Kidney epithelial cell (primary cell): ENCODE results near the gene CCNB3. TPM values are rescaled to one million over a fixed set of nuclear protein-coding genes. Genes with fewer than 3 reads are reported as not detected.

Experiments used
- DNase-seq: peaks from one replicate; pipeline ENCODE4 v3.0.0-alpha.2; 2010; ENCODE audit warnings: low read depth
- H3K27me3 ChIP-seq: 2 replicates; pipeline ENCODE4 v1.6.0; 2011; ENCODE audit warnings: low read length; ENCODE audit not compliant: control insufficient read depth, insufficient read depth
- H3K36me3 ChIP-seq: 2 replicates; pipeline ENCODE4 v1.5.1; 2011; ENCODE audit warnings: low read length; ENCODE audit not compliant: control insufficient read depth, insufficient read depth
- H3K4me3 ChIP-seq: 2 replicates; pipeline ENCODE4 v1.5.1; 2011; ENCODE audit warnings: low read depth, mild to moderate bottlenecking, control low read depth, low read length
- CTCF ChIP-seq: IDR thresholded peaks from 2 replicates; pipeline ENCODE4 v1.5.1; 2011; ENCODE audit warnings: mild to moderate bottlenecking, moderate library complexity, low read length, control low read depth, inconsistent platforms; ENCODE audit not compliant: insufficient read depth, poor library complexity, severe bottlenecking
- total RNA-seq: library from RNA; depleted of rRNA; stranded (reverse); fragments of >200 nt; gene quantifications from 2 replicates; pipeline ENCODE4 v1.2.3, GENCODE V29; 2015

The CCNB3 gene
- total RNA-seq, 1 donor from 2014 or later, result 0.46 TPM

DNA sequence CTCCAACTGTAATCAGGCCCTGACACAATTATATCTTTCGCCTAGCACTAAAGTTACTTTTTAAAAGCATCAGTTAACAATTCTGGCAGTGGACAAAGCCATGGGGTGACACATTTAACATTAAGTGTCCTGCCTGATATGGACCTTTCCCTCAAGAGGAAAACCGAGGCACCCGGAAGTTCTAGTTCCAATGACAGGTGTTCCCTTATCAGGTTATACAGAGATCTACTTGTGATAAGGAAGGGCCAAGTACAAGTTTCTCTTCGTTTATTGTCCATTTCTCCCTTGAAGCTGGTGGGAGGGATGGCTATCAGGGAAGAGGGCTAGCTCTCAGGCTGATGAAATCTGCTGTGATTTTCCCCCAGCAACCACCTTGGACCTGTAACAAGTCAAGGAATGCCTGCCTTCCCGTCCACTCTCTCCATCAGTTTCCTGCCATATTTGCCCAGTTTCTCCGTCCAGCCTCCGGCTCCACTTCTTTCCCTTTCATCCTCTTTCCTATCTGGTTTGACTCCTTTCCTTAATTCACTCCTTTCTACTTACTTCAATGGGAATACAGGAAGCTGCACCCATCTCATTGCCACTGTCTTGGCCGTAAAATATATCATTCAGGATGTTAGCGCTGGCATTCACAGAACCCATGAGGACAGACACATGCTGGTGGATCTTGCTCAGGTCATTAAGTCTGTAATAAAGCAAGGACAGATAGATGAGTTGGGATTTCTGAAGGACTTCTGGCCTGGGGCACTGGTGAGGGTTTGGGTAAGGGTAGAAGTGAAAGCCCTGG lies 171.1 kb downstream of the CCNB3 start:
- H3K36me3 ChIP-seq, result no peaks in the 10 kb centered on the region
- H3K27me3 ChIP-seq, result no peaks in the 10 kb centered on the region
- TF ChIP-seq CTCF, result no peak
- no peak overlapping the region for H3K4me3 ChIP-seq
- DNase-seq, result no peak

DNA sequence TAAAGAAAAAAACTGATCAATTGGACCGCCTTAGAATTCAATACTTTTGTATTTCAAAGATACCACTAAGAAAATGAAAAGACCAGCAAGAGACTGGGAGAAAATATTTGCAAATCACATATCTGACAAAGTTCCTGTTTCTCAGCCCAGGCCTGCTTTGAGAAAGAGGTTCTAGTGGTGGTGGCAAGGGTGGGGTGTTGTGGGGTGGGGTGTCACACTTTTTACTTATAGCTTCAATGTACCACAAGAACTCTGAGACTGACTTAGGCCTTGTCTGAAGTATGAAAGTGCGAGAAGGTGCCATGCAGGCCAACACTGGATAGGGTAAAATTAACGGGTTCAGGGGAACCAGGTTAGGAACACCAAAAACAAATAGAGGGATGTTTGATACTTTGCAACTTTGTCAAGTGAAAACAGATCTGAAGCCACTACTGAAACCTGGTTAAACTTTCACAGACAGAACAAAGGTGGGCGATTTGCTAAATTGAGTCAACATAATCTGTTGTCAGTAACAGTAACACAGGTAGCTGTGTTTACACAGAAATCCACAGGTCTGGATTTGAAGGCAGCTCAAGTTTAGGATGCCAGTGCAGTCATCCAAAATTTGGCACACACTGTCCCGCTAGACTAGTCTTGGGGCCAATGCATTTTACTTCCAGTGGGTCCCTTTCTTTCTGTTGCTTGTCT lies 177.3 kb downstream of the CCNB3 start:
- no peaks in the 10 kb centered on the region for H3K27me3 ChIP-seq
- no peak overlapping the region for H3K4me3 ChIP-seq
- no peak for TF ChIP-seq CTCF
- DNase-seq, result no peak
- no peaks in the 10 kb centered on the region for H3K36me3 ChIP-seq

DNA sequence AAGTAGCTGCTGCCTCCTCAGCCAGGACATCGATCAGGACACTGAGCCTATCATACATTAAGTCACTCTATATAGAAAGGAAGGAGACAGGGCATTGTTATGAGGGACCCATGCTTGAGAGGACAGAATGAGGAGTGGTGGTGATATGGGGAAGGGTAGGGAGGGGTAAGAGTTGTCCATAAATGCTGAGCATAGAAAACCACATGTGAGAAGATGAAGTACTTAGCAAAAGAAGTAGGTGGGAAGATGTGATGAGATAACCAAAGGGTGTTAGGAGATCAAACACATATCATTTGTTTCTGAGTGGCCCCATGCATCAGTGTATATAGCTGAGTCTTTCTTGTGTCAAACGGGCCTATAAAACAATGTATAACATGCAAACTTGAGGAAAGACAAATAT lies 182.0 kb downstream of the CCNB3 start:
- Histone ChIP-seq H3K4me3 (no peak overlapping the region), H3K36me3 (no peaks in the 10 kb centered on the region), H3K27me3 (no peaks in the 10 kb centered on the region)
- no peak for DNase-seq
- TF ChIP-seq CTCF, result no peak

GRCh38 chrX:50393902-50394301 lies 189.3 kb downstream of the CCNB3 start:
- Histone ChIP-seq H3K36me3 (no peaks in the 10 kb centered on the region), H3K4me3 (no peak overlapping the region), H3K27me3 (no peaks in the 10 kb centered on the region)
- no peak for TF ChIP-seq CTCF
- DNase-seq, result no peak

Other genes with a start within 250 kb of the CCNB3 start
- not detected in 2 replicates for gene AKAP4, start 3.8 kb upstream of the CCNB3 start, total RNA-seq